ENCODE data around the gene CST9. TPM values are rescaled to one million over a fixed set of nuclear protein-coding genes. Genes with fewer than 3 reads are reported as not detected.

The CST9 gene
- total RNA-seq, 1 donor, result not detected

DNA sequence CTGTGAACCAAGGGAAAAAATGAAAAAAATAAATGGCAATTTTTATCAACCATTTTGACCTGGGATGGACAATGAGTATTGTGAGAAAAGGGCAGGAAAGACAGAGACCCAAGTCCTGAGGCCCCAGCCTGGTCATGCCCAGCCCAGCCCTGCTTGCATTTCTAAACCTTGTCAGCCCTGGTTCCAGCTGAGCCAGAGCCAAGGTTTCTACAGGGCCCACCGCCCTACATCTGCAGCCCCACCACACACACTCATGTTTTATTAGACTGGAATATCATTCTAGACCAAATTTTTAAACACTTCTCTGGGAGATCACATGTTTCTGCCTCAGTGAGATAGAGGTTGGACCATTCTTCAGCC, 36.8 kb downstream of the CST9 start:
- no peak overlapping the region for H3K4me3 ChIP-seq (ENCODE audit: low read depth, low read length)
- DNase-seq (ENCODE audit: low read depth), result no peak
- TF ChIP-seq, protein P1, sequence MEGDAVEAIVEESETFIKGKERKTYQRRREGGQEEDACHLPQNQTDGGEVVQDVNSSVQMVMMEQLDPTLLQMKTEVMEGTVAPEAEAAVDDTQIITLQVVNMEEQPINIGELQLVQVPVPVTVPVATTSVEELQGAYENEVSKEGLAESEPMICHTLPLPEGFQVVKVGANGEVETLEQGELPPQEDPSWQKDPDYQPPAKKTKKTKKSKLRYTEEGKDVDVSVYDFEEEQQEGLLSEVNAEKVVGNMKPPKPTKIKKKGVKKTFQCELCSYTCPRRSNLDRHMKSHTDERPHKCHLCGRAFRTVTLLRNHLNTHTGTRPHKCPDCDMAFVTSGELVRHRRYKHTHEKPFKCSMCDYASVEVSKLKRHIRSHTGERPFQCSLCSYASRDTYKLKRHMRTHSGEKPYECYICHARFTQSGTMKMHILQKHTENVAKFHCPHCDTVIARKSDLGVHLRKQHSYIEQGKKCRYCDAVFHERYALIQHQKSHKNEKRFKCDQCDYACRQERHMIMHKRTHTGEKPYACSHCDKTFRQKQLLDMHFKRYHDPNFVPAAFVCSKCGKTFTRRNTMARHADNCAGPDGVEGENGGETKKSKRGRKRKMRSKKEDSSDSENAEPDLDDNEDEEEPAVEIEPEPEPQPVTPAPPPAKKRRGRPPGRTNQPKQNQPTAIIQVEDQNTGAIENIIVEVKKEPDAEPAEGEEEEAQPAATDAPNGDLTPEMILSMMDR (IDR thresholded peaks at IDR 0.05; ENCODE audit: insufficient read depth, low read length), result no peak

DNA sequence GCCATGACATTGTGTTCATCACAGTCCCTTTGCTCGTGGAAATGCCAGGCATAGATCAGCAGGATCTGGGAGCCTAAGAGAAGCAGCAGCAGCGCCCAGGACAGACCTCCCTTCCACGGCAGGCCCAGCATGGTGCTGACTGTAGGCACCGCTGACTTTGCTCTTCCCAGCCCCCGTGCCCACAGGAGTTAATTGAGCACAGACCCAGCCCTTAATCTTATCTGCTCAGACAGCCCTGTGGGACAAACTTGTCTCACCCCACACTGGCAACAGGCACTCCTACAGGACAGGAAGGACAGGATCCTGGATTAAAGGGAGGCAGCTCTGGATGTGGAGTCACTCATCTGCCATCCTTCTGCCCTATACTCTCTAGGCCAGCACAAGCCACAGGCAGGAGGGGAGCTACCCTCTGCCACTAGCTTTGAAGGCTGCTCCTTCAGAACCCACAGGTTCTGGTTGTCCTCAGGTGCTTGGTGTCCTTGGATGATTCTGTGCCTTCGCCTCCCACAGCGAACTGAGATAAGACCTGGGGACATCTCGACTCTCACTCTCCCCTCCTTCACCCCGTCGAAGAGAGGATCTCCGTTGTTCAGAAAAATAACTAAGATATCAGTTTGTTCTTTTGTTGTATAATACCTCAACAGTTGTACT, 37.3 kb downstream of the CST9 start, which contains the start of gene CST9L:
TSS of gene CST9L (minus strand) at position 165 of the 651 bp plus-strand sequence. CDS start at position 131, 34 bp downstream.
- no peak for DNase-seq (ENCODE audit: low read depth)
- TF ChIP-seq, protein P1 (IDR thresholded peaks at IDR 0.05; ENCODE audit: insufficient read depth, low read length), result no peak
- H3K4me3 ChIP-seq (ENCODE audit: low read depth, low read length), result no peak within 1 kb of the TSS

DNA sequence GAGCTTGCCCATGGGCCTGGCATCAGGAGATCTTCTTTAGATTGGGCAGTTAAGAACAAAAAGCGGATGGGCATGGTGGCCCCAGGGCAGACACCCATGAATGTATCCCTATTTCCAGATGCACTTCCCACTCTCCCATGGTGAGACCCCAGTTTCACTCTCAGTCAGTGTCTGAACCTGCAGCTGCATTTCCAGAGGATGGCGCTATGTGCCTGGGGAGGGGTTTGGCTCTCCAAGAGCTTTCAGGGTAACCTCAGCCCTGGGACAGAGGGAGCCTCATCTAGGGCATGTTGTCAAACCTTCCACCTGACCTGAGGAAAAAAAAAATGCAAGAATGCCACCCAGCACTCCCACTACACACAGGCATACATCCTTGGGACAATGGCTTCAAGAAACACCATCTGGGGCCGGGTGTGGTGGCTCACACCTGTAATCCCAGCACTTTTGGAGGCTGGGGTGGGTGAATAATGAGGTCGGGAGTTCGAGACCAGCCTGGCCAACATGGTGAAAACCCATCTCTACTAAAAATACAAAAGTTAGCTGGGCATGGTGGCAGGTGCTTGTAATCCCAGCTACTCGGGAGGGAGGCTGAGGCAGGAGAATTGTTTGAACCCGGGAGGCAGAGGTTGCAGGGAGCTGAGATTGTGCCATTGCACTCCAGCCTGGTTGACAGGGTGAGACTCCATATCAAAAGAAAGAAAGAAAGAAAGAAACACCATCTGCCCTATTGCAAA, 39.4 kb downstream of the CST9 start:
- TF ChIP-seq, protein P1 (IDR thresholded peaks at IDR 0.05; ENCODE audit: insufficient read depth, low read length), result no peak
- DNase-seq (ENCODE audit: low read depth), result no peak
- no peak overlapping the region for H3K4me3 ChIP-seq (ENCODE audit: low read depth, low read length)

DNA sequence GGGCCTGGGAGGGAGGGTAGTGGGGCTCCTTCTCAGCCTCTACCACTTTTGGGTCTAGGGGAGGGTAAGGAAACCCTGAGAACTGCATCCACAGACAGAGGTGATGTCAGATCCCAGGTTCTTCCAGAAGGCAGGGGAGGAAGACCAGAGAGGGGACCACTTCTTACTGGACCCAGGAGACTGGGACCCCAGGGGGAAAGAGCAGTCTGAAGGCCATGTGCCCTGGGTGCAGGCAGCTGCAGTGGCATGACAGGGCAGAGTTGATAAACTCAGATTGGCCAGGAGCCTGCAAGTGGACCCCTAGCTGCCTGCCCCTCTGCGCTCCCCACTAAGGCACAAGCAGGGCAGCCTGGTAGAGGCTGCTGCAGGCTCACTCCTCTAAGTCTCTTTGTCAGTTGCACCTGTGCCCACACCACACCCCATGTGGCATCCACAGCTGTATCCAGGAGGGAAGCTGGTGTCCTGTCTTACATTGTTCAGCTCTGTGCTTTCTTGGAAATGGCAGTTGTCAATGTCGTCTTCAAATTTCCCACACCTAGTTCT, 40.1 kb downstream of the CST9 start:
- TF ChIP-seq, protein P1 (IDR thresholded peaks at IDR 0.05; ENCODE audit: insufficient read depth, low read length), result no peak
- H3K4me3 ChIP-seq (ENCODE audit: low read depth, low read length), result no peak overlapping the region

DNA sequence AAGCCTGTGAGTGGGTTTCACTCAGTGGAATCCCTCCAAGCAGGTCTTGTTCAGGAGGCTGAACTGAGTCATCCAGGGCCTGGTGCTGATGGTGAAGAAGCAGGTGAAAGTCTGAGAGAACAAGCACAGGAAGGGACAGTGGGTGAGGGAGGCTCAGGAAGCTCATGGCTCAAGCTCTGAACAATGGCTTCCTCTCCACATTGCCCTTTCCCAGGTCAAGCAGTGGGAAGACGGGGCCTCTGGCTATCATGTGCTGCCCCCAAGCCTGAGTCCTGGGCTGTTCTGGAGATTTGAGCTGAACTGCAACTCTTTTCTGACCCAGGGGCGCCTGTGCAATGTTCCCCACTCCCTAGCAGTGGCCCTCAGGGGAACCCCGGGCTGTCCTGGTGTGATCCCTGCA, 40.8 kb downstream of the CST9 start:
- TF ChIP-seq, protein P1 (IDR thresholded peaks at IDR 0.05; ENCODE audit: insufficient read depth, low read length), result no peak
- no peak overlapping the region for H3K4me3 ChIP-seq (ENCODE audit: low read depth, low read length)
- DNase-seq (ENCODE audit: low read depth), result no peak

More for the DNA sequence above, 40.1 kb downstream of the CST9 start:
- no peak for DNase-seq (ENCODE audit: low read depth)

DNA sequence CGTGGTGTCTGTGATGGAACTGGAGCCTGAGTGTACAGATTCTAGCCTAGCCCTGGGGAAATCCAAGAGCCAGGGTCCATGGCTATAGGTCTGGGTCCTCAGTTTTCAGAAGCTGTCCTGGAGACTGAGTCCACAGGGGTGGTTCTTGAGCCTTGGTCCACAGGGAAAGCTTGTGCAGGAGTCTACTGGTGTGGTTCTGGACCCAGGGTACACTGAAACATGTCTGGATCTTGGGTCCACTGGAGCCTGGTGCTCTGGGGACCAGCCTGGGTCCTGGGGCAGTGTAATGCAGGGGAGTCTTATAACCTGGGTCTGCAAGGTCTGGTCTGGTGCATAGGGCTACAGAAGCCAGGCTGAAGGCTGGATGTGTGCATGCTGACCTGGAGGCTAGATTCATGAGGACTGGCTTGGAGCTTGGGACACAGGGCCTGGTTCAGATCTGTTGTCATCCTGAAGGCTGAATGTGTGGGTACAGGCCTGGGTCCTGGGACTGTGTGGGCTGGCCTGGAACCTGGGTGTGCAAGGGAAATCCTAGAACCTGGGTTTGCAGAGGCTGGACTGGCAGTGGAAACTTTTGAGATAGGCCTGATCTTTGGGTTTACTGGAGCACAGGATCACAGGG, 42.9 kb downstream of the CST9 start:
- no peak for DNase-seq (ENCODE audit: low read depth)
- TF ChIP-seq, protein P1 (IDR thresholded peaks at IDR 0.05; ENCODE audit: insufficient read depth, low read length), result no peak
- H3K4me3 ChIP-seq (ENCODE audit: low read depth, low read length), result no peak overlapping the region
